Activated naive CD4-positive, alpha-beta T cell treated with anti-CD3 and anti-CD28 coated beads, Interleukin-2, amount 50 U/mL, for 24 hours (primary cell): ENCODE measurements around the gene JAG2.

ENCODE experiments used
- H3K27ac Mint-ChIP-seq: one replicate; pipeline ENCODE4 v1.8.0; 2021; ENCODE audit warnings: mild to moderate bottlenecking, mixed read lengths
- H3K27me3 Mint-ChIP-seq: one replicate; pipeline ENCODE4 v1.8.0; 2021; ENCODE audit warnings: mixed read lengths
- H3K36me3 Mint-ChIP-seq: one replicate; pipeline ENCODE4 v1.8.0; 2021; ENCODE audit warnings: mixed read lengths
- H3K4me1 Mint-ChIP-seq: one replicate; pipeline ENCODE4 v1.8.0; 2021; ENCODE audit warnings: mixed read lengths
- H3K4me3 Mint-ChIP-seq: one replicate; pipeline ENCODE4 v1.8.0; 2021; ENCODE audit warnings: mild to moderate bottlenecking, mixed read lengths
- H3K9me3 Mint-ChIP-seq: one replicate; pipeline ENCODE4 v1.8.0; 2021; ENCODE audit warnings: mixed read lengths

JAG2 gene

DNA sequence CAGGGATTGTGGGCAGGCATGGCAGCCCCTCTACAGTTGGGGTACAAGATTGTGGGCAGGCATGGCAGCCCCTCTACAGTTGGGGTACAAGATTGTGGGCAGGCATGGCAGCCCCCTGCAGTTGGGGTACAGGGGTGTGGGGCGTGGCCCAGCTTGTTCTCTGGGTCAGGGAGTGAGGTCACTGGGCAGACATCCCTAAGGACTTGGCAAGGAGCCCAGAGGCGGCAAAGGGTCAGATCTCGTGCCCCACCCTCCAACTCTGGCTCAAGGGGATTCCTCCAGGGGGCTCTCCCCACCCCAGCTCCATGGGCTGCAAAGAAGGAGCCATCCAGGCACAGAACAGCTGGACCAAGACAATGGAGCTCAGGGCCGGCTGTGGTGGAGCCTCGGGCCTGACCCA lies 38.3 kb upstream of the JAG2 start:
- no peak overlapping the region for H3K4me3 Mint-ChIP-seq
- H3K27ac Mint-ChIP-seq, result no peak overlapping the region
- H3K36me3 Mint-ChIP-seq, result no peaks in the 10 kb centered on the region
- no peaks in the 10 kb centered on the region for H3K9me3 Mint-ChIP-seq
- H3K4me1 Mint-ChIP-seq, result peaks cover 4% of the 10 kb centered on the region
- H3K27me3 Mint-ChIP-seq, result no peaks in the 10 kb centered on the region

DNA sequence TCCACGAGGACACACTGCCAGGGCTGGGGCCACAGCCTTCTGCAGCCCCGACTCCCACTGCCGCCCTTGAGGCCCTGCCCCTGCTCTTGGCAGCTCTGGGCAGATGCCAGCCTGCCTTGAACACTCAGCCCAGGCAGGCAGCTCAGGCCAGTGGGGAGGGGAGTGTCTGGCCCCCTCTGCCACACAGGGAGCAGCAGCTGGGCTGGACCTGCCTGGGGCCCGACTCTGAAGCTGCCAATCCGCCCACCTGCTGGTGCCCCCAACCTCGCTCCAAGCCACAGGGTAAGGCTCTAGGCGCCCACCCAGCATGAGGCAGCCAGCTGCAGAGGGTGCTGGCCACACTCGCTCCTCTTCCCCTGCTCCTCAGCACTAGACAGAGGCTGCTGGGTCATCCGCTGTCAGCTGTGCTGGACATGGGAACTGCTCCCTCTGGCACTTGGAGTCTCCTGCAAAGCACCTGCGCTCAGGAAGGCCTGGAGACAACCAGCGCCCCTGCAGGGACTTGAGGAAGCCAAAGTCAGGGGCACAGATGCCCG lies 37.2 kb upstream of the JAG2 start:
- no peak overlapping the region for H3K4me3 Mint-ChIP-seq
- no peak overlapping the region for H3K27ac Mint-ChIP-seq
- no peaks in the 10 kb centered on the region for H3K9me3 Mint-ChIP-seq
- no peaks in the 10 kb centered on the region for H3K27me3 Mint-ChIP-seq
- no peaks in the 10 kb centered on the region for H3K36me3 Mint-ChIP-seq
- H3K4me1 Mint-ChIP-seq, result peaks cover 7% of the 10 kb centered on the region

DNA sequence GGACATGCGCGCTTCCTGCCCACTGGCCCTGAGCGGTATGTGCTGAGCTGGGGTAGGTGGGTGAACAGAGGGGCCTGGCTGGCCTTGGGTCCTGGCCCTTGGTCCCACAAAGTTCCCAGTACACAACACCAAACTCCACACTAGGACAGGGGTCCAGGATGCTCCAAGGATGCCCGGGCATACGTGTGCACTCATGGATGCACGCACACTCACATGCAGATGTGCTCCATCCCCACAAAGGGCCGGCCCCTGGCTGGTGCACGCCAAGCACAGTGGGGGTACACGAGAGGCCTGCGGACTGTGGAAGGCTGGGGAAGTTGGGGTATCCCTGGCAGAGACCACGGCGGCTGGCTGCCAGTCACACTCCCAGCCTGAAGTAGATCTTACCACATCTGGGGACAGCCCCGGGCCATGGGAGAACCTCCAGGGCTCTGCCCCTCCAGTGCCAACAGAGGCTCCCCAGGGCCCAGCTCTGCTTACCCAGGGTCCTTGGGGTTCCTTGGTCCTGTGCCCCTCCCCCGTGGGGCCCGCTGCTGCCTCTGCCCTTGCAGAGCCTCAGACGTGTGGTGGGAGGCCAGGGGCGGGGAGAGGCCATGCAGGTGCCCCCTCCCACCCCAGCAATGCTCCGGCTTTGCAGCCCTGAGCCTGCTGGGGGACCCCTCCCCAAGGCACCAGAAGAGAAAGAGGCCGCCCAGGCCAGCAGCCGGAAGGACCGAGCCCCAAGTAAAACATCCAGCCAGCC lies 36.5 kb upstream of the JAG2 start:
- H3K27me3 Mint-ChIP-seq, result no peaks in the 10 kb centered on the region

DNA sequence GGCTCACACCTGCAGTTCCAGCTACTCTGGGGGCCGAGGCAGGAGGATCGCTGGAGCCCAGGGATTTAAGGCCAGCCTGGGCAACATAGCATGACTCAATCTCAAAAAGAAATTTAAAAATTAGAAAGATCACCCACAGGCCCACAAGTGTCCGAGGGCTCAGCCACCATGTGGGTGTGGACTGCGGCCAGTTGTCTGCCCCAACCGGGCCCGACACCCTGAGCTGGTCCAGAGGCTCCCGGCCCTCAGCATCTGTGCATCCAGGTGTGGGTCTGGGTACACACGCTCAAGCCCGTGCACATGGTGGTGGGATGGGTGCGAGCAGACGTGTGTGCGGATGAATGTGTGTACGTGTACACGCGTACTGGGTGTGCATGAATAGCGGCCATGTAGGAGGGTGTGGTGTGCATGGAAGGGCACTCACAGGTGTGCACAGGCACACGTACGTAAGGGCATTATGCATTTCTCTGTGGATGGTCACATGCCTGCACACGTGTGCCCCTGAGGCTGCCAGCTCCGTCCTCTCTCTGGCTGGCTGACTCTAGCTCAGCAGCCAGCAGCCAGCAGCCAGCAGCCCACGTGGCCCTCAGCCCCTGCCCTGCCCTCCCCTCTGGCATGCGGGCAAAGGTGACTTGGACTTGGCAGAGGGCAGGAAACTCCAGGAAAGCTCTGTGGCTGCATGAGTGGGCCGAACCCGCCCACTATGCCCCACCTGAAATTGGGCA lies 35.8 kb upstream of the JAG2 start:
- Mint-ChIP-seq H3K9me3 (no peaks in the 10 kb centered on the region), H3K36me3 (no peaks in the 10 kb centered on the region), H3K4me1 (peaks cover 7% of the 10 kb centered on the region), H3K4me3 (no peak overlapping the region), H3K27me3 (peaks cover 3% of the 10 kb centered on the region), H3K27ac (no peak overlapping the region)

More for the DNA sequence above, 36.5 kb upstream of the JAG2 start:
- Mint-ChIP-seq H3K27ac (no peak overlapping the region), H3K36me3 (no peaks in the 10 kb centered on the region), H3K4me1 (peaks cover 7% of the 10 kb centered on the region), H3K9me3 (no peaks in the 10 kb centered on the region), H3K4me3 (no peak overlapping the region)

DNA sequence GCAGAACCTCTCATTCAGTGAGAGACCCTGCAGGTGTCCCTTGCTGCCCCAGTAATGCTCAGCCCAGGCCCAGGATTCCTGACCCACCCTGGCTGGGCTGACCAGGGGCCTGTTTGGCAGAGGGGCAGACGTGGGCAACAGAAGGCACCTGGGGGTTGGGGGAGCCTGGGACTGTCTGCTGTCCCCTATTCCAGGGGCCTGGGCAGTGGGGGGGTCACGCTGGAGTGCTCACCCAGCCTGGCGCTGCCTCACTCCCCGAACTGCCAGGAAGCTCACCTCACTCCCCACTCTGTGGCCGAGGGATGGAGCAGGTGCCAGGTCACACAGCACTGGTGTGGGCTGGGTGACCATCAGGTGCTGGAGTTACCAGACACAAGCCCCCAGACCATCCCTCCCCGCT lies 35.1 kb upstream of the JAG2 start:
- Mint-ChIP-seq H3K4me3 (no peak overlapping the region), H3K4me1 (peaks cover 7% of the 10 kb centered on the region), H3K27me3 (peaks cover 5% of the 10 kb centered on the region), H3K9me3 (no peaks in the 10 kb centered on the region), H3K27ac (no peak overlapping the region), H3K36me3 (no peaks in the 10 kb centered on the region)

DNA sequence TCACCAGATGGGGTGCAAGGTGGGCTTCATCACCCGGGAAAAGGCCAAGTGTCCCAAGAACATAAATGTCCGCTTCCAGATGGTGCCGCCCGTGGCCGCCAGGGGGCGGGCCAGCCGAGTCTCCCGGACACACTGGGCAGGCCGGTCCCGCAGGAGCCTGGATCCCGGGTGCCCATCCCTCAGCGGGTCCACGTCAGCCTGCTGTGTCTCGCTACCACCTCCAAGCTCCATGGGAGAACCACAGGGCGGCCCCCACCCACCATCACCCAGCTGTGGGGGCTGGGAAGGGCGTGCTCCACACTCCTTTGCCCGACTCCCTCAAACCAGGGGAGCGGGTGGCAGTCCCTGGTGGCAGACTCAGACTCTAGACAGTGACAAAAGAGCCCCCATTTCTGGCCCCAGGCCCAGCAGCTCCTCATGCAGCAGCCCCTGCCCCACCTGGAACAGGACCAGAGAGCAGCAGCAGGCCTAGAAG lies 34.5 kb upstream of the JAG2 start:
- no peaks in the 10 kb centered on the region for H3K36me3 Mint-ChIP-seq
- H3K9me3 Mint-ChIP-seq, result no peaks in the 10 kb centered on the region
- peaks cover 7% of the 10 kb centered on the region for H3K27me3 Mint-ChIP-seq
- no peak overlapping the region for H3K27ac Mint-ChIP-seq
- H3K4me1 Mint-ChIP-seq, result peaks cover 7% of the 10 kb centered on the region
- H3K4me3 Mint-ChIP-seq, result no peak overlapping the region

DNA sequence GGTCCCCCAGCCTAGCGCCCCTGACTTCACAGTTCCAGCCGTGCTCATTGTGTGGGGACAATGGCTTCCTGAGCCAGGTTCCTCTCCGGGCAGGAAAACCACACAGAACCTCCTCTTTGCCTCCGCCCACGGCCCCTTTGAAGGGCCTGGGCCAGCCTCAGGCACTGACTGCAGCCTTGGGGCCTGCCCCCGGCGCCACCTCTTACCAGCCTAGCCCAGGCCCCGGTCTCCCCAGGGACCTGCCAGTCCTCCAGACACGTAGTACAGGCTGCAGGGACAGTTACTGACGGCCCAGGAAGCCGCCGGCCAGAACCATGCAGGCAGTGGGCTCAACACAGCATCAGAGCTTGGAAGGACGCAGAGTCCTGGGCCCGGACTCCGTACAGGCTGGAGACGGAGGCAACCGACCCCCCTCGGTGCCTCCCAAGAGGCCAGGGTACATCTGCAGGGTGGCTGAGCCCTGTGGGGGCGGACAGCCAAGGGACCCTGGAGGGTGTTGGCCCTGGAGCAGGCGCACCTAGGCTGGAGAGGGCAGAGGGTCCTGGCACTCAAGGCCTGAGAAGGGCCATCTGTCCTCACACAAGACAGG lies 33.4 kb upstream of the JAG2 start:
- Mint-ChIP-seq H3K4me1 (peaks cover 7% of the 10 kb centered on the region), H3K27me3 (peaks cover 9% of the 10 kb centered on the region), H3K4me3 (no peak overlapping the region), H3K36me3 (no peaks in the 10 kb centered on the region), H3K9me3 (no peaks in the 10 kb centered on the region), H3K27ac (no peak overlapping the region)

DNA sequence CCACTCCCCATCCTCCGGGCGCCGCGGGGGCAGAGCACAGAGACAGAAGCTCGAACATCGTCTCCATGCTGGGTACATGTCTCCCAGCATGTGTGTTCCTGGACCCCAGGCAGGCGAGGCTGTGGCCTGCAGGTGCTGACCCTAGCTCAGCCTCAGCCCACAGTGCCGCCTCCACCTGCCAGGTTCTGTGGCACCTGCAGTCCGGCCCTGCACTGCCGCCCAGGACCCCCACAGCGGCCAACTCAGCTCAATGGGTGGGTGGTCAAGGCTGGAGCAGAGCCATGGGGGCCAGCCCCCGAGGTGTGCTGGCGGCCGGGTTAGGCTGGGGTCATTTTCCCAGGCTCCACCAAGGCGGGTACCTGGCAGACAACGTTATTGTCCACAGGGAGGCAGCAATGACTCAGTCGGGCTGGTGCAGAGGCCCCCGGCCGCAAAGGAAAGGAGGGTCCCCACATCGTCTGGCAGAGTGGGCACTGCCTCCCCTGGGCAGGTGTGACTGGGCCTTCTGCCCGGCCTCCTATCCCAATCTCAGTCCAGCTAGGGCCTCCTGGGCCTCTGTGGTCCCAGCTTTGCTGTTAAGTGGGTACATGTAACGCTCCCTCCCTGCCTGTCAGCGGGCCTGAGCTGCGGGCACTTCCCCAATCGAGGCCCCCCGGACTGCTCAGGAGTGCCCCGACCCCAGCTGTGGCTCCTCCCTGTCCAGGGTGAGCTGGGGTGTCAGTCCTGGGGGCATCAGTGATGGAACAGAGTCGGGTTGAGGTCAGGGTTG lies 32.8 kb upstream of the JAG2 start:
- Mint-ChIP-seq H3K27ac (no peak overlapping the region), H3K36me3 (no peaks in the 10 kb centered on the region), H3K9me3 (no peaks in the 10 kb centered on the region), H3K4me1 (peaks cover 7% of the 10 kb centered on the region), H3K27me3 (peaks cover 9% of the 10 kb centered on the region), H3K4me3 (no peak overlapping the region)

DNA sequence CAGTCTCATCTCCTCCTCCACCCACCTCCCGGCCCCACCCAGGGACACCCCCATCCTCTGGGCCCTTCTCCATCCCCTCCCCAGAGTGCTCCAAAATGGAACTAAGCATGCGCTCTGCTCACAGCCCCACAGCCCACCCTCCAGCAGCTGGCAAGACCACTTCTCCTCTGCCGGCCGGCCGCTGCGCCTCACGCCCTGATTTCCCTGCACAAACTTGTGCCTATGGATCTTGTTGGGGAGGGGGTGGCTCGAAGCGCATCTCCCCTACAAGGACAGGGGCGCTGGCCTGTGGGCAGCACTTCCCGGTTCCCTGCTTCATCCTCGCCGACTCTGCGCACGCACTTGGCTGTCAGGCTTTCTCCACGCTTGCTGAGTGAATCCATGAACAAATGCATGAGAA lies 32.1 kb upstream of the JAG2 start:
- Mint-ChIP-seq H3K36me3 (no peaks in the 10 kb centered on the region), H3K4me1 (peaks cover 10% of the 10 kb centered on the region), H3K27ac (no peak overlapping the region), H3K9me3 (no peaks in the 10 kb centered on the region), H3K27me3 (peaks cover 9% of the 10 kb centered on the region), H3K4me3 (no peak overlapping the region)

DNA sequence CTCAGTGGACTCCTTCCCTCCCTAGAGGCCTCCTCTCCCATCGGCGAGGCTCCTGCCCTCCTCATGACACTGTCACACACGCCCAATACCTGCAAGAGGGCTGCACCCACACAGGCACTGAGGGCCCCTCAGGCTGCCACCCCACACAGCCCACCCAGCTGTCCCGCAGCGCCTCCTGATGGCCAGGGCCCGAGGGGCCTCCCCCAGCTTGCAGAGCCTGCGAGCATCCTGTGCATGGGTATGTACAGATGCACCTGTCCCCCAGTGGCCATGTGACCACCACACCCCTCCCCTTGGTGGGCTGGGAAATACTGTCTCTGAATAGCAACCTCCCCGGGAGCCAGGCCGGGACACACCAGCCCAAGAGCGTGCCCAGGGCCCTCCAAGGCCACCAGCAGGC lies 31.5 kb upstream of the JAG2 start:
- no peaks in the 10 kb centered on the region for H3K36me3 Mint-ChIP-seq
- no peak overlapping the region for H3K4me3 Mint-ChIP-seq
- H3K27ac Mint-ChIP-seq, result no peak overlapping the region
- peaks cover 9% of the 10 kb centered on the region for H3K27me3 Mint-ChIP-seq
- H3K9me3 Mint-ChIP-seq, result no peaks in the 10 kb centered on the region
- peaks cover 14% of the 10 kb centered on the region for H3K4me1 Mint-ChIP-seq

DNA sequence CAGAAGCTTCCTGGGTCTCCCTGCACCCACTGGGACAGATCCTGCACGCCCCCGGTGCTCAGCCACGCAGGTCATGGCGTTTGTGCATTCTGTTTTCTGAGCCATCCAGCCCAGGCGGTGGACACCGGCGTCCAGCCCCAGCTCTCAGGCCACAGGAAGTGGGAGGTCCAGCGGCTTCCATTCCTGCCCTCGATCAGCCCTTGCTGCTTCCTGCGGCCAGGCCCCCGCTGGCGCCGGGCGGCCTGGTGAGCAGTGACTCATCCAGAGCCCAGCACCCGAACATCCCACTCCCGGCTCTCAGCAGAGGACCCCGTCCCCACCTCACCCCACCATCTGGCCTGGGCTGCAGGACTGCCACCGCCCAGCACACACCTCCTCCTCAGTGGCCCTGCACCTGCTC lies 30.5 kb upstream of the JAG2 start:
- H3K4me1 Mint-ChIP-seq, result peaks cover 21% of the 10 kb centered on the region
- no peaks in the 10 kb centered on the region for H3K9me3 Mint-ChIP-seq
- no peak overlapping the region for H3K27ac Mint-ChIP-seq
- H3K27me3 Mint-ChIP-seq, result peaks cover 13% of the 10 kb centered on the region
- no peak overlapping the region for H3K4me3 Mint-ChIP-seq
- H3K36me3 Mint-ChIP-seq, result no peaks in the 10 kb centered on the region

DNA sequence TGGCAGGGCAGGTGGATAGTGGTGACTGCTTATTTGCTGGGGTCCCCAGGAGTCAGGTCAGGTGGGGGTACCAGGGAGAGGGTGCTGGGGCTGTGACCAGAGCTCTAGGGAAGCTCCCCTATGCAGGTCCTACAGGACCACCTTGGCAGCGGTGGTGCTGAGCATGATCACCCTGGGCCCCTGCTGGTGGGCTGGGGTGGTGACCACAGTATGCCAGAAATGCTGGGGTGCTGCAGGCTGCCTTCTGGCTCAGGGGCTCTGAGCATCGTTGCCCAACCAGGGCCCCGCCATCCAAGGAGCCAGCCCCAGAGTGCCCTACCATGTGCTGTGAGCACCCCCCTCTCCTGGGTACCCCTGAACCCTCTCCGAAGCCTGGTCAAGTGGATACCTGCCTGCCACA lies 30.0 kb upstream of the JAG2 start:
- Mint-ChIP-seq H3K4me1 (peaks cover 26% of the 10 kb centered on the region), H3K36me3 (no peaks in the 10 kb centered on the region), H3K4me3 (no peak overlapping the region), H3K27me3 (peaks cover 13% of the 10 kb centered on the region), H3K27ac (no peak overlapping the region), H3K9me3 (no peaks in the 10 kb centered on the region)

DNA sequence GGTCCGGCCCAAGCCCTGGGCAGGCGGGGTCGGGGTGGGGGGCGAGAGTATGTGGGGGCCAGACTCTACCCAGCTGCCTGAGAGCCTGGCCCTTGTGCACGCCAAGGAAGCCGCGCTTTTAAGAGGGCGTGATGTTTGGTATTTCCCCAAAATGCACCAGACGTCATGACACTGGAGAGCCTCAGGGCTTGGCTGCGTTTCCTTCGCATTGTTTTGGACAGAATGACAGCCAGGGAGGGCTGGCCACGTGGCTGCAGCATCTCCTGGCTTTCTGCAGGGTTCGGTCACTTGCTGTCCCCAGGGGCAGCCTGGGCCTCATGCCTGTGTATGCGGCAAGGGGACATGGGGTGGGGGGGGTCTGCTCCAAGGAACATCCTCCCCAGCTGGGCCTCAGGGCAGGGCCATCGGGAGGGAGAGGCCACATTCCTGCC lies 28.6 kb upstream of the JAG2 start:
- Mint-ChIP-seq H3K36me3 (no peaks in the 10 kb centered on the region), H3K4me1 (peaks cover 26% of the 10 kb centered on the region), H3K27me3 (peaks cover 13% of the 10 kb centered on the region), H3K4me3 (no peak overlapping the region), H3K27ac (no peak overlapping the region), H3K9me3 (no peaks in the 10 kb centered on the region)

DNA sequence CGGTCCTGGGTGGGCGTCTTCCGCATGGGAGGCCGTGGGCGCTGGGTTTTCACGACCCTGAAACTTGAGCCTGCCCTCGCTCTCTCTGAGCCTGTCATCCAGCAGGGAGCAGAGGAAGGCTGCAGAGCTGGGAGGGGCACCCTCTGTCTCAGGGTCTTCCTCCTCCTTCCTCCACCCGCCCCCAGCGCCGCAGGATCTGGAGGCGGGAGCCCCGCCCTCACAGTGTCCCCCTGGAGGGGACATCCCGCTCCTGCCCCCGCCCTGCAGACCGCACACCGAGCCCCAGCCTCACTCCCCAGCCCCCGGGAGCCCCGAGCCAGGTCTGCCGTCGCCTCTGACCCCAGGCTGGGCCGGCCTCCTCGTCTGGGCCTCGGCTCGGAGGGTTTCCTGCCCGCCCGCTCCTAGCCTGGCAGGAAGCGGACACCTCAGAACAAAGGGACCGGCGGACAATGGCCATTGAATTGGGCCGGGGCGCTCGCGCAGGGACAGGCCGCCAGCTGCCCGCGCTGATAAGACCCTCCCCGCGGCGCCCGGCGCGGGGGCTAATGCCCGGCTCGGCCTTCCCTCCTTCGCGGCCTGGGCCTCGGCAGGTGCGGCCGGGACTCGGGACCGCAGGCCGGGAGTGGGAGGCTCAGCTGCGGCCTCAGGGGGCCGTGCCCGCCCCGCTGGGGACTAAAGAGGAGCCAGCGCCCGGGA lies 27.8 kb upstream of the JAG2 start:
- Mint-ChIP-seq H3K4me3 (no peak overlapping the region), H3K4me1 (peaks cover 19% of the 10 kb centered on the region), H3K27ac (no peak overlapping the region), H3K36me3 (no peaks in the 10 kb centered on the region), H3K9me3 (no peaks in the 10 kb centered on the region), H3K27me3 (peaks cover 13% of the 10 kb centered on the region)
